ENCODE measurements around the gene ARHGAP15. TPM values are rescaled to one million over a fixed set of nuclear protein-coding genes. Genes with fewer than 3 reads are reported as not detected.
A peak's percentile ranks its signal among the peaks of the same experiment; 100 is the strongest.

The ARHGAP15 gene
- polyA plus RNA-seq, 2 of the 4 experiments (the other 2 are of a cell fraction): 0.34 TPM; not detected in 1

GRCh38 chr2:143280097-143280757, 151.0 kb downstream of the ARHGAP15 start (continued):
- TF ChIP-seq USF2 (IDR thresholded peaks at IDR 0.05) (no peak), CBX8 (IDR thresholded peaks at IDR 0.05) (no peak), MAX (IDR thresholded peaks at IDR 0.05) (no peak), KDM5A (IDR thresholded peaks at IDR 0.05) (no peak), MYC (IDR thresholded peaks at IDR 0.05; ENCODE audit: borderline replicate concordance, low read length) (no peak), CEBPB (IDR thresholded peaks at IDR 0.05) (no peak), FOSB (CRISPR knock-in tag; IDR thresholded peaks at IDR 0.05) (no peak)

GRCh38 chr2:143282684-143283083, 153.5 kb downstream of the ARHGAP15 start:
- Histone ChIP-seq H3K4me3 (no peak overlapping the region), H3K27ac (no peak overlapping the region), H3K4me1 (no peaks in the 10 kb centered on the region), H3K4me2 (no peak overlapping the region), H3K9me3 (no peaks in the 10 kb centered on the region)
- 59% methylated on average over 6 of the region's 6 CpGs for WGBS (ENCODE audit: missing lambda C conversion rate)
- FAIRE-seq: no peak
- ATAC-seq: no peak
- DNase-seq (ENCODE audit: low read depth in 1 of 2, low spot score in 1 of 2): no peak
- ChIA-PET POLR2A (no interaction called here), CTCF (interaction anchor here (0.8 kb wide), 1 partner anchor 9 kb away, joined by 3 read pairs; no protein-coding TSS in a partner anchor)
- TF ChIP-seq HDAC2 (IDR thresholded peaks at IDR 0.05): no peak
- no peak for TF ChIP-seq EP300 (IDR thresholded peaks at IDR 0.05)
- TF ChIP-seq ZC3H11A (IDR thresholded peaks at IDR 0.05): no peak
- TF ChIP-seq SMC3 (IDR thresholded peaks at IDR 0.05): no peak
- no peak for TF ChIP-seq GATA3 (IDR thresholded peaks at IDR 0.05; ENCODE audit: borderline replicate concordance)
- TF ChIP-seq RARB (CRISPR knock-in tag; IDR thresholded peaks at IDR 0.05): no peak
- TF ChIP-seq CEBPB (IDR thresholded peaks at IDR 0.05): no peak
- TF ChIP-seq RFX5 (IDR thresholded peaks at IDR 0.05): no peak
- no peak for TF ChIP-seq POLR2AphosphoS2 (conservative IDR thresholded peaks at IDR 0.05; ENCODE audit: low read length)
- TF ChIP-seq HOXB13 (CRISPR knock-in tag; IDR thresholded peaks at IDR 0.05; ENCODE audit: low read depth): no peak
- no peak for TF ChIP-seq E2F6 (IDR thresholded peaks at IDR 0.05; ENCODE audit: borderline replicate concordance, low read depth)
- TF ChIP-seq NFE2L2 (conservative IDR thresholded peaks at IDR 0.05; ENCODE audit: low read length): no peak
- TF ChIP-seq ZNF302 (CRISPR knock-in tag; IDR thresholded peaks at IDR 0.05): no peak
- TF ChIP-seq MAZ (IDR thresholded peaks at IDR 0.05; ENCODE audit: borderline replicate concordance, low read depth, low read length): no peak
- TF ChIP-seq RNF2 (IDR thresholded peaks at IDR 0.05; ENCODE audit: borderline replicate concordance, low read depth): no peak
- no peak for TF ChIP-seq CBX2 (IDR thresholded peaks at IDR 0.05; ENCODE audit: borderline replicate concordance, low read depth)

- ChIA-PET POLR2A (no interaction called here), CTCF (interaction anchor here (0.6 to 1.5 kb wide), 5 partner anchors 8 to 1281 kb away, joined by 3 to 5 read pairs (median 3); no protein-coding TSS in a partner anchor)
- TF ChIP-seq NFE2L2 (conservative IDR thresholded peaks at IDR 0.05; ENCODE audit: low read length) (no peak), MAX (IDR thresholded peaks at IDR 0.05) (no peak), HMGXB4 (CRISPR knock-in tag; IDR thresholded peaks at IDR 0.05; ENCODE audit: borderline replicate concordance) (no peak), RARB (CRISPR knock-in tag; IDR thresholded peaks at IDR 0.05) (no peak), HOXB5 (CRISPR knock-in tag; IDR thresholded peaks at IDR 0.05) (no peak), RCOR1 (IDR thresholded peaks at IDR 0.05; ENCODE audit: low read depth, low read length) (no peak), RAD21 (conservative IDR thresholded peaks at IDR 0.05 in 1 of 2, IDR thresholded peaks at IDR 0.05 in 1 of 2) (peak in 1 of 2 experiments; percentile 16; a peak in 1 of 5 replicates), CTCF (IDR thresholded peaks at IDR 0.05) (peak; percentile 60), HES2 (IDR thresholded peaks at IDR 0.05) (no peak), JUN (IDR thresholded peaks at IDR 0.05) (no peak), ESRRA (IDR thresholded peaks at IDR 0.05; ENCODE audit: borderline replicate concordance, low read length) (no peak)
- FAIRE-seq (no peak), DNase-seq (ENCODE audit: low read depth in 1 of 2, low spot score in 1 of 2) (peak; percentile 5 to 51), ATAC-seq (peak in 1 of 2 experiments; percentile 84; a peak in 3 of 6 replicates)
- Histone ChIP-seq H3K4me2 (no peak overlapping the region), H3K4me1 (no peaks in the 10 kb centered on the region), H3K27ac (no peak overlapping the region), H3K4me3 (no peak overlapping the region), H3K9me3 (no peaks in the 10 kb centered on the region)
- under 1% methylated on average over 7 of the region's 7 CpGs for WGBS (ENCODE audit: missing lambda C conversion rate)
Measured at GRCh38 chr2:143284087-143284675, 155.0 kb downstream of the ARHGAP15 start.

All from A549 (cell line).